Thyroid gland (tissue), 4 donors: ENCODE results near the gene UGT1A5. TPM values are rescaled to one million over a fixed set of nuclear protein-coding genes. Genes with fewer than 3 reads are reported as not detected.

Experiments
- DNase-seq, 2 donors: peaks; one replicate each; pipeline ENCODE4 v3.0.0-alpha.2; 2019
- H3K27ac ChIP-seq, 3 donors: fragments of 200-600 bp; sonication (generic); 1 replicate in 2 of 3; 2 replicates in 1 of 3; pipeline ENCODE4 v1.5.1; 2016 to 2019; ENCODE audit warnings: mild to moderate bottlenecking in 1 of 3, moderate library complexity in 1 of 3
- H3K27me3 ChIP-seq: fragments of 200-600 bp; sonication (generic); one replicate; pipeline ENCODE4 v1.5.1; 2019
- H3K36me3 ChIP-seq, 2 donors: fragments of 200-600 bp; sonication (generic); one replicate each; pipeline ENCODE4 v1.5.1; 2016 to 2019
- H3K4me1 ChIP-seq, 2 donors: fragments of 200-600 bp; sonication (generic); one replicate each; pipeline ENCODE4 v1.5.1; 2017 to 2019
- H3K4me3 ChIP-seq, 3 donors: fragments of 200-600 bp; sonication (generic); replicated peaks in 1 of 3; 1 replicate in 2 of 3; 2 replicates in 1 of 3; pipeline ENCODE4 v1.5.1; 2016; ENCODE audit warnings: mild to moderate bottlenecking in 1 of 3
- H3K9me3 ChIP-seq: fragments of 200-600 bp; sonication (generic); one replicate; pipeline ENCODE4 v1.5.1; 2017
- POLR2A ChIP-seq, 2 donors: fragments of 450-650 bp; IDR thresholded peaks; one replicate each; pipeline ENCODE4 v1.6.1; 2017; ENCODE audit warnings: antibody characterized with exemption in 2 of 2, mild to moderate bottlenecking in 2 of 2, moderate library complexity in 1 of 2
- WGBS, 2 donors: methylation state at CpG; one replicate each; pipeline ENCODE4 v1.1.5; 2017; 5-methylcytosine and 5-hydroxymethylcytosine counted together
- intact Hi-C: fragments of 100-400 bp; cut with DNase I; formaldehyde crosslinking; loops from one replicate; pipeline ENCODE4 v1.15.1; 2023
- total RNA-seq, 4 donors: library from RNA; depleted of rRNA; stranded (reverse); fragments of >200 nt; gene quantifications; one replicate each; pipeline ENCODE4 v1.2.3, GENCODE V29; 2016
- TF ChIP-seq, protein P1 (sequence below), 6 experiments: fragments of 200-600 bp in 3 of 6; fragments of 450-650 bp in 3 of 6; sonication (generic) in 3 of 6; IDR thresholded peaks; one replicate each; pipeline ENCODE4 v1.5.1; 2016 to 2019; ENCODE audit warnings: antibody characterized with exemption in 6 of 6, mild to moderate bottlenecking in 2 of 6, inconsistent platforms in 1 of 6, moderate library complexity in 1 of 6

Gene UGT1A5
- total RNA-seq, 4 donors from 2014 or later, result 0.89 to 2.9 (median 1.3) TPM

DNA sequence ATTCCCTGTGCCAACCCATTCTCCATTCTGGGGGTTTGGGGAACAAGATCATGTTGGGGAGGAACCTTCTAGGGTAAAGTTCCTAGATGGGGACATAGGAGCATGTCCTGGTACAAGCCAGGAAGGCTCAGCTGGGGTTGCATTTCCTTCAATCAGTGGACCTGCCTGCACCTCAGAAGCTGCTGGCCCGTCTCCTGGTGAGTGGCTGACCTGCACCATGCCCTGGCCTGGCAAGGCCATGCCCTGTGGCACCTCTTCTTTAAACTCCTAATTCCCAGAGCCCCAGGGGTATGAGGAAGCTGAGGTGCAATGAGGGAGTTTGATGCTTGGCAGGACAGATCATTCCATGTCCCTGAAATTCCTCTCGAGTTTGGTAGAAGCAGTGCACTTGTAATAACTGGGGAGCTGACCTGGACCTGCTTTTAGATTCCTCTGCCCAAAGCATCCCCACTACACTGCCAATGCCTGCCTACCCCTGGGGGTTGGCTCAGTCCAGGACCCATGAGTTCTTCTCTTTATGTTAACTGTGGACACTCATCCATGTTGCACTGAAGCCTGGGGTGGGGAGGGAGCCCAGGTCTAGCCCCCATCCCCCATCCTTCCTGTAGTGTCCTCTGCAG lies 90.7 kb downstream of the UGT1A5 start:
- H3K9me3 ChIP-seq, result no peaks in the 10 kb centered on the region
- H3K4me1 ChIP-seq, result peaks cover 6 to 13% of the 10 kb centered on the region in 2 donors
- no peak for DNase-seq
- intact Hi-C loops, result no loop called here
- H3K27ac ChIP-seq, result no peak overlapping the region
- WGBS, 2 donors, result 50 to 86% methylated on average over 2 of the region's 2 CpGs
- no peak overlapping the region for H3K4me3 ChIP-seq
- no peaks in the 10 kb centered on the region for H3K27me3 ChIP-seq
- no peaks in the 10 kb centered on the region for H3K36me3 ChIP-seq
- TF ChIP-seq, protein P1, sequence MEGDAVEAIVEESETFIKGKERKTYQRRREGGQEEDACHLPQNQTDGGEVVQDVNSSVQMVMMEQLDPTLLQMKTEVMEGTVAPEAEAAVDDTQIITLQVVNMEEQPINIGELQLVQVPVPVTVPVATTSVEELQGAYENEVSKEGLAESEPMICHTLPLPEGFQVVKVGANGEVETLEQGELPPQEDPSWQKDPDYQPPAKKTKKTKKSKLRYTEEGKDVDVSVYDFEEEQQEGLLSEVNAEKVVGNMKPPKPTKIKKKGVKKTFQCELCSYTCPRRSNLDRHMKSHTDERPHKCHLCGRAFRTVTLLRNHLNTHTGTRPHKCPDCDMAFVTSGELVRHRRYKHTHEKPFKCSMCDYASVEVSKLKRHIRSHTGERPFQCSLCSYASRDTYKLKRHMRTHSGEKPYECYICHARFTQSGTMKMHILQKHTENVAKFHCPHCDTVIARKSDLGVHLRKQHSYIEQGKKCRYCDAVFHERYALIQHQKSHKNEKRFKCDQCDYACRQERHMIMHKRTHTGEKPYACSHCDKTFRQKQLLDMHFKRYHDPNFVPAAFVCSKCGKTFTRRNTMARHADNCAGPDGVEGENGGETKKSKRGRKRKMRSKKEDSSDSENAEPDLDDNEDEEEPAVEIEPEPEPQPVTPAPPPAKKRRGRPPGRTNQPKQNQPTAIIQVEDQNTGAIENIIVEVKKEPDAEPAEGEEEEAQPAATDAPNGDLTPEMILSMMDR (IDR thresholded peaks at IDR 0.05), result no peak
- TF ChIP-seq POLR2A (IDR thresholded peaks at IDR 0.05), result no peak

DNA sequence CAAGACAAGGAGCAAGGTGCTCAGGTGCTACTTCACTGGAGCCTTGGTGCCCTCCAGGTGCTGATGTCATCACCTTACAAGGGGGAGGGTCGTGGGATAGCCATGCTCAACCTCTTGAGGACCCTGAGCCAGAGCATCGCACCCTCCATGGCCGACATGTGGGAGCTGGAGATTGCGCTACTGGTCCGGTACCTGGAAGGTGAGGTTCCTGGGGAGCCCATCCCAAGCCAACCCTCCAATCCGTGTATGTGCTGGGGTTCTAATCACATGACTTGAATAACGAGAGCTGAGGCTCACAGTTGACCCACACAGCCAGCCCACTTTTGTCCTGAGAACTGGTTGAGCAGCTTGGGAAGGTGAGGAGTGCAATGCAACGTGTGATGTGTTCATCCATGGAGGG lies 91.3 kb downstream of the UGT1A5 start:
- intact Hi-C loops, result no loop called here

DNA sequence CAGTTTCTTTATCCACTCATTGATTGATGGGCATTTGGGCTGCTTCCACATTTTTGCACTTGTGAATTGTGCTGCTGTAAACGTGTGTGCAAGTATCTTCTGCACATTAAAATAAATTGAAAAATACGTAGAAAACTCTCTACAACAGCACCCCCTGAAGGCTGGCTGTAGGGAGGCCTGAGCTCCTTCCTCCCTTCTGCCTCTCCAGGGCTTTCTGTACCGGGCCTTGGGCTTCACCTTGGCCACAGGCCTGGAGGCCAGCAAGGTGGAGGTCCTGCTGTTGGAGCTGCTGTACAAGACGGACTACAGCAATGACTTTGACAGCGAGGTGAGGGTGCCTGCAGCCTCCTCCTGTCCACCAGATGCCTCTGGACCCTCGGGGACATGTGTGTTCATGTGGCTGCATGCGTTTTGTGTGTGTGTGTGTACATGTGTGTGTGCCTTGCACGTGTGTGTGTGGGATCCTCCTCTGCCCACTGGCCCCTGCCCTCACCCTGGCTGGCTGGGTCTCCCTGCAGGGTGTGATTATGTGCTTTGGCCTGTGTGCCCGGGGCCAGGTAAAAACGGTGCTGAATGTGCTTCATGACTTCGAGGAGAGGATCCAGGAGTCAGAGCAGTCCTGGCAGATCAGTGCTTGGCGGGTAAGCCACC lies 94.6 kb downstream of the UGT1A5 start:
- intact Hi-C loops, result no loop called here

More for the DNA sequence above, 91.3 kb downstream of the UGT1A5 start:
- no peak for DNase-seq
- Histone ChIP-seq H3K4me1 (peaks cover 6 to 13% of the 10 kb centered on the region in 2 donors), H3K36me3 (no peaks in the 10 kb centered on the region), H3K9me3 (no peaks in the 10 kb centered on the region), H3K27ac (no peak overlapping the region), H3K4me3 (no peak overlapping the region), H3K27me3 (no peaks in the 10 kb centered on the region)
- WGBS, 2 donors, result 61 to 72% methylated on average over 7 of the region's 8 CpGs
- TF ChIP-seq, protein P1 (IDR thresholded peaks at IDR 0.05), result no peak
- TF ChIP-seq POLR2A (IDR thresholded peaks at IDR 0.05), result no peak

DNA sequence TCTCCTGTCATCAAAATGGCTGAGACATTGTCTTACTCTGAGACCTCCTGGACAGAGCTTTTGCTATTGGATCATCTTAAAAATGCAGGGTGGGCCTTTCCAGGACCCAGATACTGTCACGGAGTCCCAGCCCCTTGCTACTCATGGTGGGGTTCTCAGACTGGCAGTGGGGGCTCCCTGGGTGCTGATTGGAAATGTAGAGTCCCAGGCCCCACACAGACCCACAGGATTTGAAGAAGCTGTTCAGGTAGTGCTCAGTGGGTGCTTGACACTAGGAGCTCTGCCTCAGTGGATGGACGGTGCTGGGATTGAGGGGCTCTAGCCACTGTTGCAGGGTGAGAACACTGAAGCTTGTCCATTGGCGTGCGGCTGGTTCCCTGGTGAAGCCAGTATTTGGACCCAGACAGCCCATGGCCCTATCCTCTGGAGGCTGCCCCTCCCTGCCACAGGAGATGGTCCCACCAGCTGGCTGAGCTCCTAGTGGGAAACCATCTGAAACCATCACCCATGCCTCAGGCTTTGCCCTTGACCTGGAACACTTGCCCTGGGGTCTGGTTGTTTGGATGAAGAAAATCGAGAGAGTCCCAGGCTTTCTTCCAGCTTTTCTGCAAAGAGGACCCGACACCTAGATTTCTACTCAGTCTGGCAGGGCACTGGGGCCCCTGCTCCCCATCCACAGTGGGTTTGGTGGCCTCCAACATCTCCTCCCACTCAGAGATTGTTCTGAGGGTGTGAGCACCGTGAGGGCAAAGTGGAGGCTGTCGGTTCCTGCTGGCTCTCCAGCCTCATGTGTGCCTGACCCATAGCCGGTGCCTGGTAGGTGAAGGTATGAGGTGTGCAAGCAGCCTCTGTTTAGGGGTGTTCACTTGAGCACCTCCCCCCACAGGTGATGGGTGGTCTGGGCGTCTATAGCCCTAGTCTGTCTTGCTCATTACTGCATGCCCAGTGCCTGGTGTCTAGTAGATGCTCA lies 95.5 kb downstream of the UGT1A5 start:
- intact Hi-C loops, result no loop called here
- H3K4me3 ChIP-seq, result no peak overlapping the region
- no peaks in the 10 kb centered on the region for H3K27me3 ChIP-seq
- H3K27ac ChIP-seq, result no peak overlapping the region
- no peak for DNase-seq
- TF ChIP-seq POLR2A (IDR thresholded peaks at IDR 0.05), result no peak
- TF ChIP-seq, protein P1 (IDR thresholded peaks at IDR 0.05), result no peak
- H3K9me3 ChIP-seq, result no peaks in the 10 kb centered on the region
- H3K4me1 ChIP-seq, result no peaks in the 10 kb centered on the region
- 71 to 84% methylated on average over 3 to 7 of the region's 10 CpGs for WGBS, 2 donors
- no peaks in the 10 kb centered on the region for H3K36me3 ChIP-seq

More for the DNA sequence above, 94.6 kb downstream of the UGT1A5 start:
- H3K36me3 ChIP-seq, result no peaks in the 10 kb centered on the region
- H3K27ac ChIP-seq, result no peak overlapping the region
- TF ChIP-seq, protein P1 (IDR thresholded peaks at IDR 0.05), result no peak
- TF ChIP-seq POLR2A (IDR thresholded peaks at IDR 0.05), result no peak
- H3K4me1 ChIP-seq, result no peaks in the 10 kb centered on the region
- no peaks in the 10 kb centered on the region for H3K9me3 ChIP-seq
- DNase-seq, result no peak
- no peaks in the 10 kb centered on the region for H3K27me3 ChIP-seq
- 66 to 82% methylated on average over 9 to 12 of the region's 12 CpGs for WGBS, 2 donors
- no peak overlapping the region for H3K4me3 ChIP-seq
